DND-41 (cell line): ENCODE data around the gene FER1L5.

Experiments used
- CTCF ChIP-seq: IDR thresholded peaks from 2 replicates; pipeline ENCODE4 v1.5.1; 2012; ENCODE audit warnings: borderline replicate concordance, low read length, moderate library complexity, mild to moderate bottlenecking; ENCODE audit not compliant: poor library complexity, severe bottlenecking; ENCODE audit errors: extremely low read depth
- EZH2 ChIP-seq: IDR thresholded peaks from 3 replicates; pipeline ENCODE4 v1.6.1; 2012; ENCODE audit warnings: borderline replicate concordance, low read depth, mild to moderate bottlenecking, moderate library complexity, low read length, inconsistent platforms; ENCODE audit not compliant: severe bottlenecking

DNA sequence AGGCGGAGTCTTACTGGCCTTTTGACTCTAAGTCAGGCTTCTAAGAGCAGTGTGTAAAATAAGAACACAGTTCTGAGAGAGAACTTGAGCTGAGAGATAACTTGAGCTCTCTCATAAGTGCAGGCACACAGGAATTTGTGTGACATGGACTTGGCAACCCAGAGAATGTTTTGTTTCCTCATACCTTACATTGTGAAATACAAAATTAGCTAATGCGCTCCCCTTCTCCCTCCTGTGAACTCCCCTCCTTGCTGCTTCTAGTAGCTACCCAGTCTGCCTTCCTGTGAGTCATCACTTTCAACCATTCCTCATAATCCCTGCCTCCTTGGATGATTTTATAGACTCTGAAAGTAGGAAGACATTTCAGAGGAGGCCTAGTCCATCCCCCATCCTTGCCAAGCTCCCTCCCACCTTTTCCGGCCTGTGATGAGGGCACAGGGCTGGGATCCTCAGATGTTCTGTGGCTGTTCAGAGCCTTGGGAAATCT is 22.6 kb downstream of the FER1L5 start:
- TF ChIP-seq EZH2 = no peak
- TF ChIP-seq CTCF = no peak
